PC-3 (cell line): ENCODE data around the gene TIPARP.

Experiments used
- EZH2 ChIP-seq: fragments of 300-600 bp; sonication (generic); IDR thresholded peaks from one replicate; pipeline ENCODE4 v1.6.1; 2017; ENCODE audit warnings: antibody characterized with exemption, mild to moderate bottlenecking, low read length; ENCODE audit not compliant: unreplicated experiment
- TF ChIP-seq, protein P1 (sequence below): fragments of 300-600 bp; sonication (generic); conservative IDR thresholded peaks from 2 replicates; pipeline ENCODE4 v1.5.1; 2017; ENCODE audit warnings: antibody characterized with exemption, low read depth, mild to moderate bottlenecking, low read length

DNA sequence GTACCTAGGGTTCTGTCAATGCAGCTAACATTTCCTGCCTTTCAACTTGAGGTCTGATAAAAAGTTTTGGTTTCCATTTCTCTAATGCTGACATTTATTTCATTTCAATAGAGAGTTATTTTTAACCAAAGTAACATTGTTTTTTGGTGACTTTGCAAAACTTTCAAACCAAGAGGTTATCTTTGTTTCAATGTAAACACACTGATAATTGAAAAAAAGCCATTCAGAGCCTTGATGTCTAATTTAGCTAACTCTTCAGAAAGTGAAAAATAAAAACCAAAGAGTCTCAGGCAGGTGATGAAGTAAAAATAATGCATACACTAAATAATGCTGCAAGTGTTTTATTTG is 9.6 kb upstream of the TIPARP start:
- no peak for TF ChIP-seq EZH2
- TF ChIP-seq, protein P1, sequence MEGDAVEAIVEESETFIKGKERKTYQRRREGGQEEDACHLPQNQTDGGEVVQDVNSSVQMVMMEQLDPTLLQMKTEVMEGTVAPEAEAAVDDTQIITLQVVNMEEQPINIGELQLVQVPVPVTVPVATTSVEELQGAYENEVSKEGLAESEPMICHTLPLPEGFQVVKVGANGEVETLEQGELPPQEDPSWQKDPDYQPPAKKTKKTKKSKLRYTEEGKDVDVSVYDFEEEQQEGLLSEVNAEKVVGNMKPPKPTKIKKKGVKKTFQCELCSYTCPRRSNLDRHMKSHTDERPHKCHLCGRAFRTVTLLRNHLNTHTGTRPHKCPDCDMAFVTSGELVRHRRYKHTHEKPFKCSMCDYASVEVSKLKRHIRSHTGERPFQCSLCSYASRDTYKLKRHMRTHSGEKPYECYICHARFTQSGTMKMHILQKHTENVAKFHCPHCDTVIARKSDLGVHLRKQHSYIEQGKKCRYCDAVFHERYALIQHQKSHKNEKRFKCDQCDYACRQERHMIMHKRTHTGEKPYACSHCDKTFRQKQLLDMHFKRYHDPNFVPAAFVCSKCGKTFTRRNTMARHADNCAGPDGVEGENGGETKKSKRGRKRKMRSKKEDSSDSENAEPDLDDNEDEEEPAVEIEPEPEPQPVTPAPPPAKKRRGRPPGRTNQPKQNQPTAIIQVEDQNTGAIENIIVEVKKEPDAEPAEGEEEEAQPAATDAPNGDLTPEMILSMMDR: no peak
